HG03045 (cell line): ENCODE data around the gene PDE4C.

Experiments
- ATAC-seq: cut with Tn5 transposase; IDR thresholded peaks from one replicate; pipeline ENCODE4 v1.9.1; 2021; ENCODE audit warnings: mild to moderate bottlenecking, moderate library complexity; ENCODE audit not compliant: unreplicated experiment

Gene PDE4C

GRCh38 chr19:18225702-18226468 is at the start of gene PDE4C:
Gene PDE4C (minus strand): TSS chr19:18226438. CDS start chr19:18226415, 23 bp downstream.
- no peak for ATAC-seq

GRCh38 chr19:18274781-18275356 is 48.6 kb upstream of the PDE4C start:
- ATAC-seq: no peak

- no peak for ATAC-seq
These were observed 48.1 kb upstream of the PDE4C start, which contains the start of gene IQCN for GRCh38 chr19:18274219-18274780. Gene IQCN (minus strand): TSS chr19:18274452. CDS start chr19:18269478, 4,974 bp downstream.

DNA sequence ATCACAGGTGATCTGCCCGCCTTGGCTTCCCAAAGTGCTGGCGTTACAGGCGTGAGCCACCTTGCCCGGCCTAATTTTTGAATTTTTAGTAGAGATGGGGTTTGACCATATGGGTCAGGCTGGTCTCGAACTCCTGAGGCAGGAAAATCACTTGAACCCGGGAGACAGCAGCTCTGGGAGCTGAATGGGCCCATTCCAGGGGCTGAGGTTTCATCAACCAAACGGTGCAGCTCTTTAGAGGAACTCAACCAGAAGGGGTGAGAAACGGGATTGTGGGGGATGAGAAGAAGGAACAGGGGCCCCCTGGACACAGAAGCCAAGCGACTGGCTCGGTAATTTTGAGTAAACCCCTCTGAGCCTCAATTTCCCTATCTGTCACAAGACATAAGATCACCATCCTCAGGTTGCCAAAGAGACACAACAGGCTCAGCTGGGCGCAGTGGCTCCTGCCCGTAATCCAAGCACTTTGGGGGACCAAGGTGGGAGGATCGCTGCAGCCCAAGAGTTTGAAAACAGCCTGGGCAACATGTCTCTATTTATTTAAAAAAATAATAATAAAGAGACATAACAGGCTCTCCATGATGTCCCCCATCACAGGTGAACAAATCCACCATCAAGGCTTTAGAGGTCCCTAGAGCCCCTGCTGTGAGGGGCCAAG is 47.5 kb upstream of the PDE4C start:
- ATAC-seq: no peak

- ATAC-seq: no peak
These were observed 45.2 kb upstream of the PDE4C start for GRCh38 chr19:18271433-18271841.

- ATAC-seq: no peak
These were observed 44.1 kb upstream of the PDE4C start for GRCh38 chr19:18270326-18270725.

GRCh38 chr19:18269070-18269723 is 43.0 kb upstream of the PDE4C start:
- ATAC-seq: no peak

- no peak for ATAC-seq
These were observed 40.8 kb upstream of the PDE4C start for GRCh38 chr19:18266771-18267686.

DNA sequence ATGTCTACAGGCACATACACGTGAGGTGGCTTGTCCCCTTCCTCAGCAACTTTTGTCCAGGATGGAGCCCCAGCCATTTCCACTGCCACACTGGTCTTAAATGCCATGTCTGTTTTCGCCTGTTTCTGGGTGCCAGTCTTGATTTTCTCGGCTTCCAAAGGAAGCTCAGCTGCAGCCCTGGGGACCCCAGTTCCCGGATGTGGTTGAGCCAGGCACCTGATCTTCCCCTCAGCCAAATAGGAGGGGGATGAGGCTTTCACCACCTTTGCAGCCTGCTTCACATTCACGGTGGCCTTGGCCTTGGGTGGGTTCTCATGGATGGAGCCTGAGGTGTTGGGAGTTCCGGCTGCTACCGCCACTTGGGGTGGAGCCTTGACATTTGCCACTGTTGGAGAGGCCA is 39.3 kb upstream of the PDE4C start:
- ATAC-seq: no peak

- ATAC-seq: no peak
These were observed 38.8 kb upstream of the PDE4C start for GRCh38 chr19:18264971-18265540.

GRCh38 chr19:18264137-18264854 is 38.1 kb upstream of the PDE4C start:
- ATAC-seq: no peak

DNA sequence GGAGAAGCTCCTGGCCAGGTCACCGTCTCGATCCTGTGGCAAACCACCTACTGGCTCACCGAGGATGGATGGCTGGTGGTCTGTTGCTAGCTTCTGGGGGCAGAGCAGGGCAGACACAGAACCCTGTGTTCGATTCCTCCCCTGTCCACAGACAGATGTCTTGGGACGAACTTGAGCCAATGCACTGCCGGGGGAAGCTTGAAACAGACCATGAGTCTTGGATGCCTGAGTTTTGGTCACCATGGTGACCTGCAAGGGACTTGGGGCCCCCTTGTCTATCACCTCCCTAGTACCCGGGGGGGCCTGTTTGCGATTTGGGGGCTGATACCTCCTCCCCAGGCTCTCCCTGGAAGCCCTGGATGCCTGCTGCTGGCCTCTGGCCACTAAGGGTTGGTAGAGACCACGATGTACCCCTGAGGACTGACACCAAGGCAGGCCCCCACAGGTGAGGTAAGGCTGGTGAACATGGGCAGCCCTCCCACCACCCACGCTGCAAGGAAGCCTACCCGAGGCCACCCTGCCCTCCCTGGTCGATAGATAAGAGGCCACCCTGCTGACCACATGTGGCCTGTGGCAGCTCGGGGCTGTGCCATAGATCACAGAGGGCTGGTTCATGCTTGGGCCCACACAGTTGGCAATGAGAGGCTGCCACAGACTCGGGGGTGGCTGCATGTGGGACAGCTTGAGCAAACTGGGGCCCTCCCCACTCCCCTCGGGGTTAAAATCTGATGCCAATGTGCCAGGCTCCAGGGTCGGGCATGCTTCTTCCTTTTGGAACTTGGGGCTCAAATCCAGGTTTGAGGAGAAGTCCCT is 37.3 kb upstream of the PDE4C start:
- no peak for ATAC-seq

- ATAC-seq: no peak
These were observed 36.7 kb upstream of the PDE4C start for GRCh38 chr19:18262917-18263316.

DNA sequence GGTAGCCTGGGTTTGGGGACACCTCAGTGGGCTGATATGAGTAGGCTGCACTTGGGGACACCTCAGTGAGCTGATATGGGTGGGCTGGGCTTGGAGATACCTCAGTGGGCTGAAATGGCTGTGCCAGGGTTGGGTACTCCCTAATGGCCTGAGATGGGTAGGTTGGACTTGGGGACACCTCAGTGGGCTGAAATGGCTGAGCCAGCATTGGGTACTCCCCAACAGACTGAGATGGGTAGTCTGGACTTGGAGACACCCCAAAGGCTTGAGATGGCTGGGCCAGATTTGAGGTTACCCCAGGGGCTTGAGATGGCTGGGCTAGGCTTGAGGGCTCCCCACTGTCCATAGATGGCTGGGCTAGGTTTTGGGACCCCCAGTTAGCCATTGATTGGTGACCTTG is 35.9 kb upstream of the PDE4C start:
- ATAC-seq: no peak

DNA sequence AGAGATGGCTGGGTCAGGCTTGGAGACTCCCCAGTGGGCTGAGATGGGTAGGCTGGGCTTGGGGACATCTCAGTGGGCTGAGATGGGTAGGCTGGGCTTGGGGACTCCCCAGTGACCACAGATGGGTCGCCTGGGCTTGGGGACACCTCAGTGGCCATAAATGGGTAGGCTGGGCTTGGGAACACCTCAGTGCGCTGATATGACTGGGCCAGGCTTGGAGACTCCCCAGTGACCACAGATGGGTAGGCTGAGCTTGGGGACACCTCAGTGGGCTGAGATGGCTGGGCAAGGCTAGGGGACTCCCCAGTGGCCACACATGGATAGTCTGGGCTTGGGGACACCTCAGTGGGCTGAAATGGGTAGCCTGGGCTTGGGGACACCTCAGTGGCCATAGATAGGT is 35.2 kb upstream of the PDE4C start:
- no peak for ATAC-seq

GRCh38 chr19:18259893-18260292 is 33.7 kb upstream of the PDE4C start:
- ATAC-seq: no peak

DNA sequence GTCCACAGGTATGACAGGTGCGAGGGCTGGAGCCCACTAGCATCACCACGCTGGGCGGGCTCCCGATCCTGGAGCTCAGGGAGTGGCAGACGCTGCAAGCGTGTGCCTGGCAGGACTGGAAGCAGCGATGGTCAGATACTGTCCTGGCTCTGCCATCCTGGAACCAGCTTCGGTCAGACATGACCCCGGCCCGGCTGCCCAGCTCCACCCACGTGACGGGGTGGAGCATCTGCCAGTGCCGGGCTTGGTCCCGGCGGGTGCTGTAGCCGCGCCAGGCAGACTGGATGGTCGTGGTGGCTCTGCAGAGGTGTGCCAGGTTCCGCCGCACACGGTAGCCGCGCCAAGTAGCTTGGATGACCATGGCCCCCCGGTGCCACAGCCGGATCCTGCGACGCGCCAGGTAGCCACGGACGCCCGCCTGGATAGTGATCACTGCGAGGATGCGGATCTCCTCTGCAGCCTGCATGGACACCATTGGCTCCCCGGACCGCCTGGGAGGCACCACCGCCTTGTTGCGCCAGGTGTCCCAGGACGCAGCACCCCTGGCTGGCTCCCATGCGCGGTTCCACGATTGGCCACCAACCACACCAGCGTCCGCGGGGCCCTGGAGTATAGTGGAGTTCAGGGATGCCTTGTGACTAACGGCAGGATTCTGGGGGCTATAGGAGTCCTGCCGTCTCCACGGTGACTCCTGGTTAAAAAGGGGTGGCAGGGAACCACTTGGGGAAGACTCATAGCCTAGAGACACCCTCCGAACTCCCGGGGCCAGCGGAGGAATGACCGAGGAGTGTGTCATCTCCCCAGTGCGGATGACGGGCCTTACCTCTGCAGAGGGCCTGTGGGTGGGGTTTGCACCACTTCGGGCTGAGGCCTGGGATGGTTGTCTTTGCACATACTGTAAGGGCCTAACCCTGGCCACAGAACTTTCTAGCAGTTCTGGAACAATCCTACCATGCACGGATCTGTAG is 31.5 kb upstream of the PDE4C start:
- ATAC-seq: no peak
